Ascending aorta (tissue), 2 donors: ENCODE data around the gene GC. TPM values are rescaled to one million over a fixed set of nuclear protein-coding genes. Genes with fewer than 3 reads are reported as not detected.

Experiments
- DNase-seq, 2 donors: peaks; one replicate each; pipeline ENCODE4 v3.0.0-alpha.2; 2019; ENCODE audit warnings: low spot score in 2 of 2
- H3K27ac ChIP-seq, 2 donors: fragments of 200-600 bp; sonication (generic); one replicate each; pipeline ENCODE4 v1.5.1; 2016 to 2017; ENCODE audit warnings: mild to moderate bottlenecking in 1 of 2
- H3K27me3 ChIP-seq: fragments of 200-600 bp; sonication (generic); one replicate; pipeline ENCODE4 v1.5.1; 2017
- H3K36me3 ChIP-seq, 2 donors: fragments of 200-600 bp; sonication (generic); one replicate each; pipeline ENCODE4 v1.5.1; 2016
- H3K4me1 ChIP-seq, 2 donors: fragments of 200-600 bp; sonication (generic); one replicate each; pipeline ENCODE4 v1.5.1; 2016 to 2017; ENCODE audit warnings: mild to moderate bottlenecking in 1 of 2
- H3K4me3 ChIP-seq, 2 donors: fragments of 200-600 bp; sonication (generic); one replicate each; pipeline ENCODE4 v1.5.1; 2016 to 2017; ENCODE audit warnings: mild to moderate bottlenecking in 1 of 2
- H3K9me3 ChIP-seq, 2 donors: fragments of 200-600 bp; sonication (generic); one replicate each; pipeline ENCODE4 v1.5.1; 2016
- CTCF ChIP-seq, 3 experiments: fragments of 200-600 bp in 2 of 3; fragments of 450-650 bp in 1 of 3; sonication (generic) in 2 of 3; IDR thresholded peaks; one replicate each; pipeline ENCODE4 v1.5.1; 2016 to 2019; ENCODE audit warnings: antibody characterized with exemption in 3 of 3, mild to moderate bottlenecking in 1 of 3, moderate library complexity in 1 of 3
- intact Hi-C: fragments of 100-400 bp; cut with DNase I; formaldehyde crosslinking; loops from one replicate; pipeline ENCODE4 v1.15.1; 2023
- total RNA-seq: library from RNA; depleted of rRNA; stranded (reverse); fragments of >200 nt; gene quantifications from one replicate; pipeline ENCODE4 v1.1.0, GENCODE V29; 2016

GC gene
- total RNA-seq, result 30.0 TPM

- Histone ChIP-seq H3K27ac (no peak within 1 kb of the TSS), H3K9me3 (no peaks in the 10 kb centered on the region), H3K36me3 (no peaks in the 10 kb centered on the region), H3K4me1 (no peaks in the 10 kb centered on the region), H3K27me3 (no peaks in the 10 kb centered on the region), H3K4me3 (no peak within 1 kb of the TSS)
- intact Hi-C loops, result no loop called here
- no peak for DNase-seq
- TF ChIP-seq CTCF (IDR thresholded peaks at IDR 0.05), result no peak
Observed at GRCh38 chr4:71783972-71784371, at the start of gene GC. Gene GC, minus strand, starts transcription at chr4:71784079. Its CDS starts 61 bp downstream, at chr4:71784018.

GRCh38 chr4:71833232-71833900 is 49.5 kb upstream of the GC start:
- Histone ChIP-seq H3K27me3 (no peaks in the 10 kb centered on the region), H3K4me1 (no peaks in the 10 kb centered on the region), H3K9me3 (no peaks in the 10 kb centered on the region), H3K27ac (no peak overlapping the region), H3K36me3 (no peaks in the 10 kb centered on the region), H3K4me3 (no peak overlapping the region)
- DNase-seq, result no peak
- TF ChIP-seq CTCF (IDR thresholded peaks at IDR 0.05), result no peak
- intact Hi-C loops, result no loop called here

DNA sequence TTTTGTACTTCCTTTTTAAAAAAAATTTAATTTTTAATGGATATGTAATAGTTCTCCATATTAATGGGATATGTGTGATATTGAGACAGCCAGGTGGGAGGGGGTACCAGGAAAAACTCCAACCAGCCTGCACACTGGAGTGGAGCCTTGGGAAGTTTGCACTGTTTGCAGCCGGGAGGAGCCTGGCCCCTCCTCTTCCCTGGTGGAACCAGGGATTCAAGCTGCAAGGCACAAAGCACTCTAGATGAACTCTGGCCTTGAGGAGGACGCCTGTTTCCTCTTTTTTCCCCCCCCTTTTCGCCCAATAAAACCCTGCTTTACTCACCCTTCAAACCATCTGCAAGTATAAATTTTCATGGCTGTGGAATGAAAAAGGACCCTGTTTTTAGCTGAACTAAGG is 48.2 kb upstream of the GC start:
- H3K27ac ChIP-seq, result no peak overlapping the region
- no peaks in the 10 kb centered on the region for H3K27me3 ChIP-seq
- no peaks in the 10 kb centered on the region for H3K4me1 ChIP-seq
- no peak for TF ChIP-seq CTCF (IDR thresholded peaks at IDR 0.05)
- H3K9me3 ChIP-seq, result no peaks in the 10 kb centered on the region
- no peak overlapping the region for H3K4me3 ChIP-seq
- H3K36me3 ChIP-seq, result no peaks in the 10 kb centered on the region
- DNase-seq, result no peak
- intact Hi-C loops, result no loop called here

DNA sequence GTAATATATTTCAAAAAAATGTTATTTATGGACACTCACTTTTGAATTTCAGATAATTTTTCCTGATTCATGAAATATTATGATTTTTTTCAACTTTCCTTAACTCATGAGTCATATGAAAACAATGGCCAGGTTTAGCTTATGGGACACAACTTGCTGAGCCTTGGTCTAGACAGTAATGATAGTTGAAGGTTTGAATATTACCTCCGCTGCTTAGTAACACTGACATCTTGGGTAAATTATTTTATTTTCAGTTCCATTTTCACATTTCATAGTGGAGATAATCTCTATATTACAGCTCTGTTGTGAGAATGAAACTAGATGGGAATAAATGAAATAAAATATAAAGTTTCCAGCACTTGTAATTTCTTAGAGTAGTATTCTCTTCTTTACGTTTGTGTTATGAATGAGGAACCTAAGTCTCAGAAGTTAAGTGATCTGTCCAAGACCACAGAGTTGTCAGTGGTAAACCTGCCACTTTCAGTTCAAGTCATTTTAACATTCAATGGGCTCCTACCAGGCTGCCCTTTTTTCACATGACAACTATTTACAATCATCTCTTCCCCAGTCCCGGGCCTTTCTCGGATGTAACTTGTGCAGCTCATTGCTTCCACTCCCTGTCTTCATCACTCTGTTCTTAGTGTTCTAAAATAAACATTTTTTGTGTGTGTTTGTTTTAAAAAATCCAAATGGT is 46.8 kb upstream of the GC start:
- intact Hi-C loops, result no loop called here
- Histone ChIP-seq H3K27ac (no peak overlapping the region), H3K9me3 (no peaks in the 10 kb centered on the region), H3K4me3 (no peak overlapping the region), H3K4me1 (no peaks in the 10 kb centered on the region), H3K36me3 (no peaks in the 10 kb centered on the region), H3K27me3 (no peaks in the 10 kb centered on the region)
- no peak for DNase-seq
- no peak for TF ChIP-seq CTCF (IDR thresholded peaks at IDR 0.05)

GRCh38 chr4:71828470-71828869 is 44.6 kb upstream of the GC start:
- H3K27me3 ChIP-seq, result no peaks in the 10 kb centered on the region
- no peak for DNase-seq
- no peak overlapping the region for H3K4me3 ChIP-seq
- H3K27ac ChIP-seq, result no peak overlapping the region
- no peaks in the 10 kb centered on the region for H3K9me3 ChIP-seq
- H3K36me3 ChIP-seq, result no peaks in the 10 kb centered on the region
- intact Hi-C loops, result no loop called here
- H3K4me1 ChIP-seq, result no peaks in the 10 kb centered on the region
- TF ChIP-seq CTCF (IDR thresholded peaks at IDR 0.05), result no peak
